Esophagus muscularis mucosa (tissue), 4 donors: ENCODE measurements around the gene RILPL1. TPM values are rescaled to one million over a fixed set of nuclear protein-coding genes. Genes with fewer than 3 reads are reported as not detected.
A peak's percentile ranks its signal among the peaks of the same experiment; 100 is the strongest.
"Not testable (repeated sequence)": the region's sequence is repeated elsewhere in the genome, so short reads cannot be mapped to it uniquely, and the experiment has no call there.

Experiments used
- DNase-seq: peaks from one replicate; pipeline ENCODE4 v3.0.0-alpha.2; 2017; ENCODE audit errors: extremely low spot score
- H3K27ac ChIP-seq, 4 donors: fragments of 200-600 bp; sonication (generic); replicated peaks in 1 of 4; 1 replicate in 3 of 4; 2 replicates in 1 of 4; pipeline ENCODE4 v1.5.1; 2016 to 2019; ENCODE audit warnings: mild to moderate bottlenecking in 1 of 4
- H3K27me3 ChIP-seq, 4 donors: fragments of 200-600 bp; sonication (generic); one replicate each; pipeline versions ENCODE4 v1.5.1 to v1.6.0; 2016 to 2019
- H3K36me3 ChIP-seq, 4 donors: fragments of 200-600 bp; sonication (generic); one replicate each; pipeline ENCODE4 v1.5.1; 2016 to 2019
- H3K4me1 ChIP-seq, 4 donors: fragments of 200-600 bp; sonication (generic); one replicate each; pipeline ENCODE4 v1.5.1; 2016 to 2019
- H3K4me3 ChIP-seq, 4 donors: fragments of 200-600 bp; sonication (generic); 1 replicate in 2 of 4; 2 replicates in 2 of 4; pipeline ENCODE4 v1.5.1; 2016 to 2019; ENCODE audit warnings: mild to moderate bottlenecking in 4 of 4, moderate library complexity in 1 of 4
- H3K9me3 ChIP-seq, 4 donors: fragments of 200-600 bp; sonication (generic); 1 replicate in 3 of 4; 2 replicates in 1 of 4; pipeline ENCODE4 v1.5.1; 2016 to 2019
- EP300 ChIP-seq: sonication (generic); formaldehyde crosslinking; IDR thresholded peaks from one replicate; pipeline ENCODE4 v1.6.1; 2017; ENCODE audit warnings: antibody characterized with exemption
- POLR2A ChIP-seq: fragments of 450-650 bp; IDR thresholded peaks from one replicate; pipeline ENCODE4 v1.6.1; 2017; ENCODE audit warnings: antibody characterized with exemption, moderate library complexity, mild to moderate bottlenecking, low read depth
- POLR2AphosphoS5 ChIP-seq, 2 donors: sonication (generic); formaldehyde crosslinking; IDR thresholded peaks; one replicate each; pipeline ENCODE4 v1.6.1; 2017; ENCODE audit warnings: antibody characterized with exemption in 2 of 2
- WGBS: methylation state at CpG from one replicate; pipeline ENCODE4 v1.1.5; 2018; 5-methylcytosine and 5-hydroxymethylcytosine counted together
- intact Hi-C: fragments of 100-400 bp; cut with DNase I; formaldehyde crosslinking; loops from one replicate; pipeline ENCODE4 v1.15.1; 2023
- total RNA-seq, 4 donors: library from RNA; depleted of rRNA; stranded (reverse); fragments of >200 nt; gene quantifications; one replicate each; pipeline versions ENCODE4 v1.1.0 to v1.2.1, GENCODE V29; 2016
- TF ChIP-seq, protein P1 (sequence below), 3 experiments: fragments of 200-600 bp in 2 of 3; fragments of 450-650 bp in 1 of 3; sonication (generic) in 2 of 3; IDR thresholded peaks; one replicate each; pipeline ENCODE4 v1.5.1; 2017 to 2019; ENCODE audit warnings: antibody characterized with exemption in 3 of 3, mild to moderate bottlenecking in 2 of 3, moderate library complexity in 1 of 3

Gene RILPL1
- total RNA-seq, 4 donors from 2014 or later, result 19.9 to 54.4 (median 38.4) TPM

DNA sequence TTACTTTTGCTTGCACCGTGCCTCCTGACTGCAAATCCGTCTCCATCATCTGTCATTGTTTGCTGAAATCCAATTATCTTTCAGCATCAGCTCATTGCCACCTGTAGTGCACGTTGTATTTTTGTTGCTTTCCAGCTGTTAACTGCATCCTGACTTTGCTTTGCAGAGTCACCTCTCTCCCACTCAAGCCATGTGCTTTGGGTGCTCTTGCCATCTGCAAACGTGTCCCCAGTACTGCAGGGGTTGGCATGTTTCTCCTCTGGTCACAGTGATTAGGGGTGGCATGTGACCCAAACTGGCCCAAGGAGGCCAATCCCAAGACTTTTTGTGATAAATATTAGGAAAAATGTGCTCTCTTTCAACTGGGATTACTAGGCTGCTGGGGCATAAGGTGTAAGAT, 40.4 kb upstream of the RILPL1 start:
- no peak overlapping the region for H3K4me3 ChIP-seq
- H3K9me3 ChIP-seq, result no peaks in the 10 kb centered on the region
- H3K27ac ChIP-seq, result no peak overlapping the region
- no peak for DNase-seq
- intact Hi-C loops, result no loop called here
- TF ChIP-seq POLR2A, result no peak
- H3K4me1 ChIP-seq, result no peaks in the 10 kb centered on the region
- 33% methylated on average over 4 of the region's 4 CpGs for WGBS
- H3K36me3 ChIP-seq, result no peaks in the 10 kb centered on the region
- no peaks in the 10 kb centered on the region for H3K27me3 ChIP-seq

DNA sequence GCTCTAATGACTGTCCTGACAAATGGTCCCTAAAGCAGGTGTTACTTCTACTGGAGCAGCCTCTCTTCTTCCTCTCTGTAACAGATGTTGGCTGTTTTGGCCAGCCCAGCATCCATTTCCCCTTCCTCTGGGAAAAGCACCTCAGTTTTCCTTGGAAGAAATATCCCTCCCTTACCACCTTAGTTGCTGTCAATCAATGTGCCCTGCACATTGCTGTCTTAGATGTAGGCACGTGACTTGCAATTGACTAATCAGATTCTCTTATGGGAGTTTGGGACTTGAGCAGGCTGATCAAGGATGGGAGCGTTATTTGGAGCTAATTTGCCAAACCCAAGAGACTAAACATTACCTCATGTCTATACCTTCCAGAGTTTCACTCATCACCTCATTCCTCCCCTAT, 38.9 kb upstream of the RILPL1 start:
- no peak overlapping the region for H3K27ac ChIP-seq
- H3K4me1 ChIP-seq, result no peaks in the 10 kb centered on the region
- 43% methylated on average over 2 of the region's 2 CpGs for WGBS
- H3K4me3 ChIP-seq, result no peak overlapping the region
- DNase-seq, result no peak
- H3K27me3 ChIP-seq, result no peaks in the 10 kb centered on the region
- intact Hi-C loops, result no loop called here
- no peaks in the 10 kb centered on the region for H3K36me3 ChIP-seq
- H3K9me3 ChIP-seq, result no peaks in the 10 kb centered on the region
- TF ChIP-seq, protein P1, sequence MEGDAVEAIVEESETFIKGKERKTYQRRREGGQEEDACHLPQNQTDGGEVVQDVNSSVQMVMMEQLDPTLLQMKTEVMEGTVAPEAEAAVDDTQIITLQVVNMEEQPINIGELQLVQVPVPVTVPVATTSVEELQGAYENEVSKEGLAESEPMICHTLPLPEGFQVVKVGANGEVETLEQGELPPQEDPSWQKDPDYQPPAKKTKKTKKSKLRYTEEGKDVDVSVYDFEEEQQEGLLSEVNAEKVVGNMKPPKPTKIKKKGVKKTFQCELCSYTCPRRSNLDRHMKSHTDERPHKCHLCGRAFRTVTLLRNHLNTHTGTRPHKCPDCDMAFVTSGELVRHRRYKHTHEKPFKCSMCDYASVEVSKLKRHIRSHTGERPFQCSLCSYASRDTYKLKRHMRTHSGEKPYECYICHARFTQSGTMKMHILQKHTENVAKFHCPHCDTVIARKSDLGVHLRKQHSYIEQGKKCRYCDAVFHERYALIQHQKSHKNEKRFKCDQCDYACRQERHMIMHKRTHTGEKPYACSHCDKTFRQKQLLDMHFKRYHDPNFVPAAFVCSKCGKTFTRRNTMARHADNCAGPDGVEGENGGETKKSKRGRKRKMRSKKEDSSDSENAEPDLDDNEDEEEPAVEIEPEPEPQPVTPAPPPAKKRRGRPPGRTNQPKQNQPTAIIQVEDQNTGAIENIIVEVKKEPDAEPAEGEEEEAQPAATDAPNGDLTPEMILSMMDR (IDR thresholded peaks at IDR 0.05), result no peak
- TF ChIP-seq POLR2AphosphoS5 (IDR thresholded peaks at IDR 0.05) (no peak), POLR2A (no peak), EP300 (no peak)

DNA sequence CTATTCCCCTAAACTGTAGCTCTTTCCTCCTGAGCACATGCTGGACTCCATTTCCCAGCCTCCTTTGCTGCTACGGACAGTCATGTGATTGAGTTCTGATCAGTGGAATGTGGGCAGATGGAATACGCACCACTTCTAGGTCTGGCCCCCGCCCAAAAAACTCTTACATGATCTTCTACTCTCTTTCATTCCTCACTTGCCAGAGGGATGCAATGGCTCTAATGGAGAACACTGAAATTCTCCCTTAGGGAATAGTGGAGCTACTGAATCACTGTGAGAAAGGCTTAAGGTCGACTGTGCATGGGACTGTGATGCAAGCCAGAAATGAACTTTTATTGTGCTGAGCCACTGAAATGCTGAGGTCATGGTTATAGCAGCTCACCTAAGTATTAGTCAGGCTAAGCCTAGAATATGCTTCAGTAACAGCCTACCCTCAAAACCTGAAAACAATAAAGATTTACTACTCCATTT, 37.9 kb upstream of the RILPL1 start:
- Histone ChIP-seq H3K27ac (no peak overlapping the region), H3K4me3 (no peak overlapping the region), H3K4me1 (no peaks in the 10 kb centered on the region), H3K9me3 (no peaks in the 10 kb centered on the region), H3K27me3 (no peaks in the 10 kb centered on the region), H3K36me3 (no peaks in the 10 kb centered on the region)
- WGBS, result 39% methylated on average over 4 of the region's 4 CpGs
- intact Hi-C loops, result no loop called here
- TF ChIP-seq POLR2AphosphoS5 (IDR thresholded peaks at IDR 0.05) (peak in 1 of 2 donors; percentile 28), POLR2A (no peak), EP300 (no peak)
- TF ChIP-seq, protein P1 (IDR thresholded peaks at IDR 0.05), result no peak
- DNase-seq, result no peak

DNA sequence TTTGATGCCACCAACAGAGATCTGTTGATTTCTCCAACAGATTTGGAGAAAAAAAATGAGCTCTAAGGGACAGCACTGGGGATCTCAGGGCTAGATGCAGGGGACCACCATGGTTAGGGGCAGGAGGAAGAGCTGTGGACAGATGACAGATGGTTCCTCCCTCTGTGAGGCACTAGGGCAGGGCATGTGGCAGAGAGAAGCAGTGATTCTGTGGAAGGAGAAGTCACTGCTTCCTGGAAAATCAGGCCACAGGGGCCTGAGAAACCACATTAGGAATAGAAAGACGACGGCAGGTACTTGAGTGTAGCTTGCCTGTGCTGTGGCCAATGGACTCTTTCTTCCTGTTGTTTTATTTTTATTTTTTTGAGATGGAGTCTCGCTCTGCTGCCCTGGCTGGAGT, 25.9 kb upstream of the RILPL1 start:
- WGBS, result 72% methylated on average over 3 of the region's 3 CpGs
- H3K27ac ChIP-seq, result no peak overlapping the region
- no peak for DNase-seq
- intact Hi-C loops, result no loop called here
- no peak for TF ChIP-seq POLR2AphosphoS5 (IDR thresholded peaks at IDR 0.05)
- no peak for TF ChIP-seq POLR2A
- TF ChIP-seq EP300, result no peak
- TF ChIP-seq, protein P1 (IDR thresholded peaks at IDR 0.05), result no peak
- no peaks in the 10 kb centered on the region for H3K9me3 ChIP-seq
- H3K4me3 ChIP-seq, result no peak overlapping the region
- no peaks in the 10 kb centered on the region for H3K4me1 ChIP-seq
- H3K36me3 ChIP-seq, result no peaks in the 10 kb centered on the region
- H3K27me3 ChIP-seq, result no peaks in the 10 kb centered on the region

DNA sequence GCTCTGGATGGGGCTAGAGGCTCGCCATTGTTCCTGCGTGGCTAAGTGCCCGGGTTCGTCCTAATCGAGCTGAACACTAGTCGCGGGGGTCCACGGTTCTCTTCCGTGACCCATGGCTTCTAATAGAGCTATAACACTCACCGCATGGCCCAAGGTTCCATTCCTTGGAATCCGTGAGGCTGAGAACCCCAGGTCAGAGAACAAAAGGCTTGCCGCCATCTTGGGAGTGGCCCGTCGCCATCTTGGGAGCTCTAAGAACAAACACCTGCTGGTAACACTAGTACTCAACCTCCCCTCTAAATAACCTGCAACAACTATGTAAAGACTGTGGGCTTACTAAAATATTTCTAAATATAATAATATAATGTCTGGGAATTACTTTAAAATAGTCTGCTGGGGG, 25.0 kb upstream of the RILPL1 start:
- H3K27me3 ChIP-seq, DNase-seq, H3K9me3 ChIP-seq, H3K36me3 ChIP-seq, H3K4me1 ChIP-seq, intact Hi-C loops, H3K27ac ChIP-seq, H3K4me3 ChIP-seq: not testable (repeated sequence)
- 97% methylated on average over 14 of the region's 14 CpGs for WGBS

DNA sequence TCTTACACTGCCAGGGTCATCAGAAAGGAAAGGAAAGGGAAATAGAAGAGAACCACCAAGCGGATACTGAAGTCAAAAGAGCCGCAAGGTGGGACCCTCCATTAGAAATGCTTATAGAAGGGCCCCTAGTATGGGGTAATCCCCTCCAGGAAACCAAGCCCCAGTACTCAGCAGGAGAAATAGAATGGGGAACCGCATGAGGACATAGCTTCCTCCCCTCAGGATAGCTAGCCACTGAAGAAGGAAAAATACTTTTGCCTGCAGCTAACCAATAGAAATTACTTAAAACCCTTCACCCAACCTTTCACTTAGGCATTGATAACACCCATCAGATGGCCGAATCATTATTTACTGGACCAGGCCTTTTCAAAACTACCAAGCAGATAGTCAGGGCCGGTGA, 21.3 kb upstream of the RILPL1 start:
- intact Hi-C loops, result not testable (repeated sequence)

DNA sequence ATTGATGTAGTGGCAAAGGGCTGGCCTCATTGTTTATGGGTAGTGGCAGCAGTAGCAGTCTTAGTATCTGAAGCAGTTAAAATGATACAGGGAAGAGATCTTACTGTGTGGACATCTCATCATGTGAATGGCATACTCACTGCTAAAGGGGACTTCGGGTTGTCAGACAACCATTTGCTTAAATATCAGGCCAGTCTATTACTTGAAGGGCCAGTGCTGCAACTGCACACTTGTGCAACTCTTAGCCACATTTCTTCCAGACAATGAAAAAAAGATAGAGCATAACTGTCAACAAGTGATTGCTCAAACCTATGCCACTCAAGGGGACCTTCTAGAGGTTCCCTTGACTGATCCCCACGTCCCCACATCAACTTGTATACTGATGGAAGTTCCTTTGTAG, 20.6 kb upstream of the RILPL1 start:
- 58% methylated on average over 2 of the region's 2 CpGs for WGBS
- intact Hi-C loops, result not testable (repeated sequence)

More for the DNA sequence above, 21.3 kb upstream of the RILPL1 start:
- H3K4me1 ChIP-seq, H3K4me3 ChIP-seq, H3K36me3 ChIP-seq, H3K9me3 ChIP-seq, H3K27me3 ChIP-seq, H3K27ac ChIP-seq, DNase-seq: not testable (repeated sequence)
- WGBS, result 85% methylated on average over 5 of the region's 5 CpGs

More for the DNA sequence above, 20.6 kb upstream of the RILPL1 start:
- not testable (repeated sequence) for H3K9me3 ChIP-seq, H3K36me3 ChIP-seq, H3K4me3 ChIP-seq, H3K27ac ChIP-seq, DNase-seq, H3K4me1 ChIP-seq, H3K27me3 ChIP-seq
